Heart left ventricle (tissue), 13 donors: ENCODE data around the gene PLPP1.

Experiments used
- CTCF ChIP-seq, 12 donors: fragments of 200-600 bp; sonication (generic) in 4 of 12; IDR thresholded peaks; one replicate each; pipeline versions ENCODE4 v1.5.0 to v1.8.0; 2018 to 2022; ENCODE audit warnings: antibody characterized with exemption in 12 of 12, mild to moderate bottlenecking in 5 of 12
- POLR2A ChIP-seq, 2 donors: fragments of 450-650 bp; IDR thresholded peaks; one replicate each; pipeline ENCODE4 v1.6.1; 2017; ENCODE audit warnings: antibody characterized with exemption in 2 of 2, mild to moderate bottlenecking in 2 of 2, moderate library complexity in 2 of 2
- donor health status: ischemic (EF 13 %, LVEDD 7.1; RV severe dilation, severe dysfunction).
- donor health status: DM: no; HTN: yes; CAD: no.
- donor health status: DM: no; HTN: no; CAD: no.
- donor health status: ischemic (EF 25% LVEDD 6.9; RV normal size, moderate dysfunction).
- donor health status: ischemic (EF 25% LVEDD 5.7; RV mildly dilated, moderate dysfunction).
- donor health status: ischemic (EF 35%, LVEDD 5.7; RV mildly dilated, moderate dysfunction).
- donor health status: nonischemic (EF 11% LVEDD 7.7; RV severe dilation, severe dysfunction).
- donor health status: DM: yes; HTN: yes; CAD: no.
- donor health status: PGD.
- donor health status: ischemic (EF 29% LVEDD 5.4; RV normal size, mild dysfunction).
- donor health status: nonischemic (EF 23%, LVEDD 6.1; RV moderate dilation, normal function).

GRCh38 chr5:55551904-55552303 lies 17.1 kb upstream of the PLPP1 start:
- TF ChIP-seq CTCF (IDR thresholded peaks at IDR 0.05) (no peak), POLR2A (IDR thresholded peaks at IDR 0.05) (no peak)
